Left renal pelvis (tissue), 4 donors: ENCODE measurements around the gene EVPLL. TPM values are rescaled to one million over a fixed set of nuclear protein-coding genes. Genes with fewer than 3 reads are reported as not detected.
"Not testable (repeated sequence)": the region's sequence is repeated elsewhere in the genome, so short reads cannot be mapped to it uniquely, and the experiment has no call there.

Experiments used
- DNase-seq, 4 donors: peaks; one replicate each; pipeline ENCODE4 v3.0.0-alpha.2; 2013; ENCODE audit warnings: low read depth in 4 of 4, low spot score in 3 of 4
- polyA plus RNA-seq, 4 donors: library from polyadenylated mRNA; unstranded; fragments of 120-200 nt; gene quantifications; one replicate each; pipeline ENCODE4 v1.2.1, GENCODE V29; 2013; ENCODE audit not compliant: insufficient read length in 4 of 4

The EVPLL gene
- polyA plus RNA-seq, 4 donors: 0.11 to 1.1 (median 0.76) TPM; not detected in 1

GRCh38 chr17:18378614-18379013, 1.0 kb downstream of the EVPLL start:
- not testable (repeated sequence) for DNase-seq

- DNase-seq: no peak
Observed at GRCh38 chr17:18379246-18380146, 1.9 kb downstream of the EVPLL start.

DNA sequence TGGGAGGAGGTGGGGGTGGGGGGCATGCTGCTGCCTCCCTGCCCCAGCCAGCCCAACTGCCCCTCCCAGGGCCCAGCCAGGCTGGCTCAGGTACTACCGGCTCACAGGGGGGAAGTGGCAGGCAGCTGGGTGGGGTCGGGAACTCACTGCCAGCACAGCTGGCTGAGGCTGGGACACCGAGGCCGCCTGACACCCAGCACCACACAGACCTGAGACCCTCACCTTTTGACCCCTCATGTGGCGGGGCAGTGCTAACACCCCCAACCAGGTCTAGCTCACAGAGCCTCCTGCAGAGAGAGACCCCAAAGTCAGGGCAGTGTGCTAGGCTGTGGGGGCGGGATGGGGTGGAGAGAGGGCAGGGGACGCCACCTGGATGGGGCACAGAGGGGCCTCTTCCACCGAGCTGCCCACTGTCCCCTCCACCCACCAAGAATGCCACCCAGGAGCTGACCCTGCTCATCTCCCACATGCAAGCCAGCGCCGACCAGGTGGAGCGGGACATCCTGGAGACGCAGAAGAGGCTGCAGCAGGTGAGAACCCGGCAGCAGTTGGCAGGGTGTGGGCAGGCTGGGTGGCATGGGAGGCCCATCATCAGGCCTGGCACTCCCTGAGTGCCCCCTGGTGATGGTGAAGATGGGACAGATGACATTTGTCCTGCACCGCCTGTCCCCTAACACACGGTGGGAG, 3.0 kb downstream of the EVPLL start:
- no peak for DNase-seq

- no peak for DNase-seq
Observed at GRCh38 chr17:18381158-18381952, 3.8 kb downstream of the EVPLL start.

DNA sequence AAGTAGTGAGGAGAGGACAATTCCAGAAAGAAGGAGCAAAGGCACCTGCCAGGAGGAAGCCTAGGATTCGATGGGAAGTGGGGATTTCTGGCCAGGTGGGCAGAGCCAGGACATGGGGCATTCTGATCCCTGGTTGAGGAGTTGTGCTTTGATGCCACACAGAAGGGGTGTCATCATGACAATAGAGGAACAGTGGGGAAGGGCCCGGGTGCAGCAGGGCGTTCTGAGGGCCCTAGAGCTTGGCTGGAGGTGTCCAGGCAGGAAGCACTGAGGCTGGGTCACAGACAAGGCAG, 4.3 kb downstream of the EVPLL start:
- no peak for DNase-seq

DNA sequence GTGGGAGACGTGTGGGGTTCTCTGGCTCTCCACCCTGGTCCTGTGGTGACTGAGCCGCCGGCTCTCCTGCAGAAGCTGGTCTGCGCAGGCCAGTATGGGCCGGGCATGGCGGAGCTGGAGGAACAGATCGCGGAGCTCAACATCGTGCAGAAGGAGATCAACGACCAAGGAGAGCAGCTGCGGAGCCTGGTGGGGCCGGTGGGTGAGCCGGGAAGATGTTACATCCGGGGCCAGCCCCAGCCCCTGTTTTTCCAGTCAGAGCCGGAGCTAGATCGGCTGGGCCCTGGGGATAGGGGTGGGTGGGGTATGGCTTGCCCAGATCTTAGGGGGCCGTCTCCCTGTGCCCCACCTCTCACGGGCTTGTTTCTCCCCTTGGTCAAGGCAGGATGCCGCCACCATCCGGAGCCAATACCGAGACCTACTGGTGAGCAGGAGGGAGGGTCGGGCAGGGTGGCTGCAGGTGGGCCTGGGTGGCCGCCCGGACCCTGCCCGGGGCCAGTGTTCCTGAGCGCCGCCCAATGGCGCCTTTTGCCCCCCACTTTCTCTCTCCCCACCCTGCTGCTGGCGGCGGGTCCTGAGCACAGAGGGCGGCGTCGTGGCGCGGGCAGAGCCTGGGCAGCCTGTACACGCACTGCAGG, 5.0 kb downstream of the EVPLL start:
- no peak for DNase-seq

GRCh38 chr17:18383079-18383481, 5.5 kb downstream of the EVPLL start:
- not testable (repeated sequence) for DNase-seq

GRCh38 chr17:18384271-18384670, 6.7 kb downstream of the EVPLL start:
- not testable (repeated sequence) for DNase-seq

- DNase-seq: not testable (repeated sequence)
Observed at GRCh38 chr17:18387583-18387982, 10.0 kb downstream of the EVPLL start.

DNA sequence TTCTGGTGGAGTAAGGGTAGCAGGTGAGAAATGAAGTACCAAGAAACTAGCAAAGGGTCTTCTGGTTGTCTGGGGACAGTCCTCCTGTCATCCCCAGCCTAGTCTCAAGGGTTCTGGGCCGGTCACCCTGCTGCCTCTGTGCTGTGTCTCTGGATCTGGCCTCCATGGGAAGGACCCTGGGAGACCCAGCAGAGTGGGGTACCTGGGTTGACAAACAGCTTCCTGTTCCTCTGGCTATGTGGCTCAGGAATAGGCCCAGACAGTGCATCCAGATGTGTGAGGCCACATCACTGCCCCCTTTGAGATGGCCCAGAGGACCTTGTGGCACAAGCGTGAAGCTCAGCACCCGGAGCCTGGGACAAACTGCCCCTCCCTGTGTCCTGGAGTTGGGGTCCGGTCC, 10.7 kb downstream of the EVPLL start:
- DNase-seq: not testable (repeated sequence)

- not testable (repeated sequence) for DNase-seq
Observed at GRCh38 chr17:18388728-18389127, 11.2 kb downstream of the EVPLL start.

DNA sequence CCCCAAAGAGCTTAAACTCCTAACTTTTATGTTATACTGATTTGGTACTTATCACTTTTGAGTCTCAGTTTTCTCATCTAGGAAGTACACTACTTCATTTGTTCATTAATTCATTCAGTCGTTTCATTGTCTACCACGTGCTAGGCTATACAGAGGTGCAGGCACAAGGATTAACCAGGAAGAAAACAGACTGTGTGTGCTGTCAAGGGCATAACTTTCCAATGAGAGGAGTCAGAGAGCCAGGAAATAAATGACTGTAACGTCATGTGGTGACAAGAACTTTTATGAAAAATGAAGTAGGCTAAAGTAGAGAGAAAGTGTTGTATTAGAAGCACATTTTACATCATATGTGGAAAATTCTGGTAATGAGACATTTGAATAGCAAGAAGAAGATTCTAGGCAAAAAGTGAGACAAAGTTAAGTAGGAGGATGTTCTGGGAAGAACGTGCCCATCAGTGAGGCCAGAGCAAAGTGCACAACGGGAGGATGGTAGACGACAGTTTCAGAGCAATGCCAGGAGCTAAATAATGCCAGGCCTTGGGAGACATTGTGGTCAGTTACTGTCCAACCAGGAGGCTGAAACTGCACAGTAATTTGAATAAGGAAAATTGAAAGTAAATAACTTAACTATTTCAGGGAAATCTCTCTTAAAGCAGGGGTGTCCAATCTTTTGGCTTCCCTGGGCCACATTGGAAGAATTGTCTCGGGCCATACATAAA, 24.5 kb downstream of the EVPLL start:
- not testable (repeated sequence) for DNase-seq

DNA sequence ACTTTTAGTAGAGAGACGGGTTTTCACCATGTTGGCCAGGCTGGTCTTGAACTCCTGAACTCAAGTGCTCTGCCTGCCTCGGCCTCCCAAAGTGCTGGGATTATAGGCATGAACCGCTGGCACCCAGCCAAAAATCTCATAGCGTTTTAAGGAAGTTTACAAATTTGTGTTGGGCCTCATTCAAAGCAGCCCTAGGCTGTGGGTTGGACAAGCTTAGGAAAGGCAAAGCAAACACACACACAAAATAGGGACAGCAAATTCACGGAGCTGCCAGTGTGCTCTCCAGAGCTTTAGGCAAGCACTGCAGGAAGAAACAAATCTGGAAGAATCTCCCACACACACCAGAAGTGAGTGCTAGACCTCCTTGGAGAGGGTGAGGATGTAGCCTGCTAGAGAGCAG, 25.6 kb downstream of the EVPLL start:
- DNase-seq: not testable (repeated sequence)

GRCh38 chr17:18403604-18404003, 26.0 kb downstream of the EVPLL start:
- not testable (repeated sequence) for DNase-seq

- not testable (repeated sequence) for DNase-seq
Observed at GRCh38 chr17:18408906-18409305, 31.3 kb downstream of the EVPLL start.

- not testable (repeated sequence) for DNase-seq
Observed at GRCh38 chr17:18409321-18409720, 31.7 kb downstream of the EVPLL start.

GRCh38 chr17:18410736-18411135, 33.2 kb downstream of the EVPLL start:
- not testable (repeated sequence) for DNase-seq

DNA sequence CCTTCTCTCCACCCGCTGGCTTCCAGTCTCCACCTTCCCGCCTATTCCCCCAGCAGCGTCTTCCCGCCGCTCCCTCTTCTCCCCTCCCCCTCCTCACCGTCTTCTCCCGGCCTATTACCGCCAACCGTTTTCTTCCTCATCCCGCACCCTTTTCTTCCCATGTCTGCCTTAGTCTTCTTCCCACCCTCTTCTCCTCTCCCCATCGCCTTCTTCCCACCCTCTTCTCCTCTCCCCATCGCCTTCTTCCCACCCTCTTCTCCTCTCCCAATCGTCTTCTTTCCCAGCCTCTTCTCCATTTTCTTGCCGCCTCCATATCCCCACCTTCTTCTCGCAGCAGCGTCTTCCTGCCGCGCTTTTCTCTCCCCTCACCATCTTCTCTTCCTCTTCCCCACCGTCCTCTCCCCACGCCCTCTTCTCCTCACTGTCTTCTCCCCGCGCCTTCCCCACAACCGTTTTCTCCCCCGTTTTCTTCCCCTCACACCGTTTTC, 33.8 kb downstream of the EVPLL start:
- DNase-seq: peak in 2 of 4 donors; percentile 31 to 56

- not testable (repeated sequence) for DNase-seq
Observed at GRCh38 chr17:18412001-18412538, 34.5 kb downstream of the EVPLL start.
